K562 (cell line): ENCODE results near the gene CENPP. TPM values are rescaled to one million over a fixed set of nuclear protein-coding genes. Genes with fewer than 3 reads are reported as not detected.

ENCODE experiments used
- ATAC-seq: fragments of 200-7000 bp; cut with Tn5 transposase; 3 replicates; pipeline ENCODE4 v1.9.1; 2020; ENCODE audit warnings: moderate library complexity
- BruUV-seq: library from RNA; stranded (reverse); fragments of 400-500 nt; replicated peaks from 2 replicates; lab custom pipeline; 2021; lab: Mats Ljungman, UMichigan
- CTCF ChIA-PET: fragments of 300-600 bp; formaldehyde crosslinking; extraction: SDS; loops from one replicate; lab custom pipeline; 2021; ENCODE audit warnings: low intra/inter-chr PET ratio; lab: Yijun Ruan, JAX
- POLR2A ChIA-PET: fragments of 300-600, 350-650 bp; sonication (Branson Sonifier 250); formaldehyde crosslinking; extraction: SDS; loops from one replicate; lab custom pipeline; 2021; ENCODE audit warnings: antibody characterized with exemption, inconsistent platforms; lab: Yijun Ruan, JAX
- DNase-seq, 4 experiments: peaks; one replicate each; pipeline versions ENCODE4 v3.0.0 to v3.0.0-alpha.2; 2011 to 2018; ENCODE audit warnings: low spot score in 3 of 4, mixed read lengths in 3 of 4; ENCODE audit errors: extremely low read depth in 1 of 4
- FAIRE-seq: peaks from 2 replicates; lab custom pipeline; 2011; peaks lifted over from hg19 to GRCh38; lab: Jason Lieb, UNC
- H2AFZ ChIP-seq: 2 replicates; pipeline ENCODE4 v1.6.0; 2011; ENCODE audit warnings: low read depth, low read length, control low read depth, inconsistent platforms
- H3K27ac ChIP-seq: fragments of 200-600 bp; 3 replicates; pipeline ENCODE4 v1.8.0; 2011; ENCODE audit warnings: low read depth, mild to moderate bottlenecking, control low read depth, inconsistent platforms, low read length, moderate library complexity, mixed read lengths; ENCODE audit errors: extremely low read depth
- H3K27me3 ChIP-seq, 2 experiments: fragments of 300-600 bp in 1 of 2; 2 replicates in 1 of 2; 3 replicates in 1 of 2; pipeline versions ENCODE4 v1.6.0 to v1.8.0; 2011; ENCODE audit warnings: inconsistent platforms in 2 of 2, low read length in 2 of 2, mild to moderate bottlenecking in 1 of 2, mixed read lengths in 1 of 2, moderate library complexity in 1 of 2; ENCODE audit not compliant: control insufficient read depth in 2 of 2, insufficient read depth in 2 of 2
- H3K36me3 ChIP-seq: fragments of 300-600 bp; 3 replicates; pipeline ENCODE4 v1.8.0; 2011; ENCODE audit warnings: mild to moderate bottlenecking, low read length, inconsistent platforms; ENCODE audit not compliant: control insufficient read depth, insufficient read depth
- H3K4me1 ChIP-seq, 2 experiments: fragments of 200-600 bp in 1 of 2; replicated peaks in 1 of 2; 2 replicates in 1 of 2; 3 replicates in 1 of 2; pipeline versions ENCODE4 v1.5.1 to v1.8.0; 2011; ENCODE audit warnings: inconsistent platforms in 2 of 2, low read length in 2 of 2, mild to moderate bottlenecking in 1 of 2, mixed read lengths in 1 of 2, moderate library complexity in 1 of 2; ENCODE audit not compliant: control insufficient read depth in 2 of 2, insufficient read depth in 2 of 2
- H3K4me2 ChIP-seq: 2 replicates; pipeline ENCODE4 v1.6.1; 2011; ENCODE audit warnings: low read length, control low read depth, inconsistent platforms, mixed read lengths; ENCODE audit not compliant: insufficient read depth
- H3K4me3 ChIP-seq: fragments of 200-600 bp; sonication (generic), shearing (Covaris generic); 2 replicates; pipeline ENCODE4 v1.5.1; 2016; ENCODE audit warnings: control low read depth, inconsistent platforms
- H3K79me2 ChIP-seq: fragments of 200-600 bp; 3 replicates; pipeline ENCODE4 v1.8.0; 2011; ENCODE audit warnings: low read length, inconsistent platforms; ENCODE audit not compliant: control insufficient read depth, insufficient read depth
- H3K9ac ChIP-seq, 2 experiments: 2 replicates each; pipeline versions ENCODE4 v1.6.0 to v1.6.1; 2011; ENCODE audit warnings: low read depth in 2 of 2, low read length in 2 of 2, control low read depth in 1 of 2, inconsistent platforms in 1 of 2, mild to moderate bottlenecking in 1 of 2, mixed read lengths in 1 of 2; ENCODE audit not compliant: insufficient read depth in 1 of 2
- H3K9me1 ChIP-seq: one replicate; pipeline ENCODE4 v1.6.0; 2011; ENCODE audit warnings: inconsistent platforms, mild to moderate bottlenecking, low read length, moderate library complexity; ENCODE audit not compliant: control insufficient read depth, insufficient read depth
- H3K9me3 ChIP-seq: replicated peaks from 2 replicates; pipeline ENCODE4 v1.5.1; 2011; ENCODE audit warnings: low read depth, low read length, inconsistent platforms; ENCODE audit not compliant: control insufficient read depth, insufficient read depth
- H4K20me1 ChIP-seq: replicated peaks from 2 replicates; pipeline ENCODE4 v1.6.1; 2011; ENCODE audit warnings: low read length, inconsistent platforms, mixed read lengths; ENCODE audit not compliant: control insufficient read depth, insufficient read depth
- ATF3 ChIP-seq, 2 experiments: fragments of 450-650 bp in 1 of 2; sonication (generic) in 1 of 2; formaldehyde crosslinking in 1 of 2; IDR thresholded peaks in 1 of 2; conservative IDR thresholded peaks in 1 of 2; 2 replicates each; pipeline versions ENCODE4 v1.6.1 to v1.8.1; 2016 to 2023; ENCODE audit warnings: mild to moderate bottlenecking in 2 of 2, moderate library complexity in 2 of 2, inconsistent platforms in 1 of 2, missing genetic modification reagents in 1 of 2
- ETS2 ChIP-seq: IDR thresholded peaks from 2 replicates; pipeline ENCODE4 v1.6.1; 2016; ENCODE audit warnings: borderline replicate concordance, missing genetic modification characterization, mild to moderate bottlenecking, moderate library complexity, missing compliant biosample characterization; ENCODE audit not compliant: poor library complexity, severe bottlenecking
- NR2C1 ChIP-seq, 2 experiments: fragments of 450-650 bp; IDR thresholded peaks; 2 replicates each; pipeline ENCODE4 v1.6.1; 2017; ENCODE audit warnings: mild to moderate bottlenecking in 2 of 2, antibody characterized with exemption in 1 of 2, inconsistent platforms in 1 of 2, missing compliant biosample characterization in 1 of 2, missing genetic modification characterization in 1 of 2
- PCBP1 ChIP-seq: fragments of 200-400 bp; formaldehyde crosslinking; IDR thresholded peaks from 2 replicates; pipeline ENCODE4 v1.6.1; 2018; ENCODE audit warnings: mild to moderate bottlenecking, low read depth, low read length; ENCODE audit not compliant: poor library complexity, severe bottlenecking
- POLR3A ChIP-seq: IDR thresholded peaks from 2 replicates; pipeline ENCODE4 v1.6.1; 2011; ENCODE audit warnings: borderline replicate concordance, mild to moderate bottlenecking, moderate library complexity; ENCODE audit not compliant: insufficient read length, insufficient read depth; ENCODE audit errors: extremely low read depth
- RAD21 ChIP-seq, 2 experiments: fragments of 250-450 bp in 1 of 2; fragments of 450-650 bp in 1 of 2; sonication (Bioruptor Pico) in 1 of 2; formaldehyde crosslinking in 1 of 2; IDR thresholded peaks in 1 of 2; conservative IDR thresholded peaks in 1 of 2; 2 replicates each; pipeline versions ENCODE4 v1.4.0 to v1.8.0; 2020 to 2022; ENCODE audit warnings: mild to moderate bottlenecking in 2 of 2, moderate library complexity in 1 of 2
- RUNX1 ChIP-seq: sonication (generic); IDR thresholded peaks from 2 replicates; pipeline ENCODE4 v1.6.1; 2016; ENCODE audit warnings: antibody characterized with exemption, low read depth
- SNAPC5 ChIP-seq: fragments of 250-450 bp; sonication (Bioruptor Pico); IDR thresholded peaks from 2 replicates; pipeline ENCODE4 v1.8.0; 2021; ENCODE audit warnings: moderate library complexity, mild to moderate bottlenecking, inconsistent platforms
- TSHZ1 ChIP-seq: fragments of 250-450 bp; sonication (Bioruptor Pico); IDR thresholded peaks from 2 replicates; pipeline ENCODE4 v1.4.0; 2020; ENCODE audit warnings: mild to moderate bottlenecking, moderate library complexity
- U2AF1 ChIP-seq: fragments of 200-400 bp; formaldehyde crosslinking; optimal IDR thresholded peaks from 2 replicates; pipeline ENCODE3; 2017; ENCODE audit warnings: mild to moderate bottlenecking, low read depth, low read length, moderate library complexity
- USF1 ChIP-seq: sonication (generic); formaldehyde crosslinking; IDR thresholded peaks from 2 replicates; pipeline ENCODE4 v1.9.0; 2022; ENCODE audit warnings: mild to moderate bottlenecking, missing genetic modification reagents
- ZNF431 ChIP-seq: sonication (generic); formaldehyde crosslinking; IDR thresholded peaks from 2 replicates; pipeline ENCODE4 v1.8.0; 2022; ENCODE audit warnings: mild to moderate bottlenecking, missing genetic modification reagents
- ZNF785 ChIP-seq: fragments of 250-450 bp; sonication (Bioruptor Pico); IDR thresholded peaks from 2 replicates; pipeline ENCODE4 v1.4.0; 2020; ENCODE audit warnings: mild to moderate bottlenecking
- WGBS: fragments of 100-300 bp; shearing (Covaris generic); methylation state at CpG from one replicate; pipeline ENCODE4 v1.1.6; 2016; ENCODE audit warnings: low coverage, mixed read lengths; ENCODE audit not compliant: insufficient coverage; ENCODE audit errors: missing lambda C conversion rate; 5-methylcytosine and 5-hydroxymethylcytosine counted together
- in situ Hi-C: fragments of 300-500 bp; cut with MboI; formaldehyde crosslinking; loops from 4 replicates; pipeline ENCODE4 v1.15.0; 2018; ENCODE audit warnings: inconsistent platforms, mixed read lengths
- intact Hi-C: fragments of 100-400 bp; cut with micrococcal nuclease; formaldehyde crosslinking; loops from 2 replicates; pipeline ENCODE4 v1.14.2; 2022
- polyA plus RNA-seq, 8 experiments: library from polyadenylated mRNA; depleted of rRNA in 4 of 8; stranded (reverse) in 5 of 8; unstranded in 3 of 8; fragments of >200 nt; fragmentation: Nextera tagmentation in 2 of 8; fragmentation: Illumina TruSeq in 1 of 8; extraction: Ambion mirVana in 2 of 8; extraction: Trizol in 1 of 8; gene quantifications; 2 replicates each; pipeline versions ENCODE4 v1.2.1 to v1.2.3, GENCODE V29; 2011 to 2014; ENCODE audit warnings: inconsistent platforms in 1 of 8, missing spikeins in 1 of 8
- total RNA-seq, 7 experiments: library from RNA; depleted of rRNA in 6 of 7; stranded (reverse); fragments of >200 nt in 6 of 7; fragmentation: Illumina TruSeq in 2 of 7; extraction: Trizol in 2 of 7; gene quantifications; 2 replicates each; pipeline versions ENCODE4 v1.2.1 to v1.2.3, GENCODE V29; 2011 to 2021; ENCODE audit warnings: low replicate concordance in 1 of 7

CENPP gene
- total and polyA plus RNA-seq, 9 of the 15 experiments (the other 6 are each of a cell fraction or from before 2014, with no cell fraction given): 8.0 to 28.5 (median 17.9) TPM

- 23% methylated on average over 2 of the region's 2 CpGs for WGBS
- FAIRE-seq (no peak), ATAC-seq (no peak), DNase-seq (no peak)
- Histone ChIP-seq H3K4me2 (no peak overlapping the region), H2AFZ (no peak overlapping the region), H3K9ac (no peak overlapping the region), H3K36me3 (no peaks in the 10 kb centered on the region), H4K20me1 (no peaks in the 10 kb centered on the region), H3K9me3 (no peaks in the 10 kb centered on the region), H3K27ac (no peak overlapping the region), H3K9me1 (no peaks in the 10 kb centered on the region), H3K27me3 (no peaks in the 10 kb centered on the region), H3K4me1 (no peaks in the 10 kb centered on the region), H3K79me2 (no peaks in the 10 kb centered on the region), H3K4me3 (no peak overlapping the region)
- in situ Hi-C loops (no loop called here), intact Hi-C loops (no loop called here)
- ChIA-PET POLR2A (no interaction called here), CTCF (no interaction called here)
- TF ChIP-seq RUNX1 (no peak), POLR3A (no peak), ZNF785 (CRISPR knock-in tag) (no peak), NR2C1 (IDR thresholded peaks at IDR 0.05) (no peak), NR2C1 (tag; IDR thresholded peaks at IDR 0.05) (no peak), PCBP1 (no peak), ATF3 (IDR thresholded peaks at IDR 0.05) (no peak), ATF3 (CRISPR knock-in tag; conservative IDR thresholded peaks at IDR 0.05) (no peak), USF1 (no peak), SNAPC5 (CRISPR knock-in tag) (no peak), ETS2 (tag) (no peak), TSHZ1 (CRISPR knock-in tag) (no peak), ZNF431 (CRISPR knock-in tag) (no peak), RAD21 (CRISPR knock-in tag; conservative IDR thresholded peaks at IDR 0.05 in 1 of 2, IDR thresholded peaks at IDR 0.05 in 1 of 2) (no peak), U2AF1 (no peak)
- BruUV-seq: no TSS peak
These were observed 212.8 kb downstream of the CENPP start for GRCh38 chr9:92538541-92538940.
